ENCODE results near the gene WWC2.

- no peak for TF ChIP-seq ZNF777 (tag by site-specific recombination; IDR thresholded peaks at IDR 0.05; ENCODE audit: borderline replicate concordance)
- no peak for TF ChIP-seq ZBTB7A (tag by site-specific recombination; IDR thresholded peaks at IDR 0.05; ENCODE audit: low read depth)
- no peak for TF ChIP-seq ZNF529 (tag by site-specific recombination; IDR thresholded peaks at IDR 0.05; ENCODE audit: insufficient replicate concordance)
- TF ChIP-seq, protein P1, sequence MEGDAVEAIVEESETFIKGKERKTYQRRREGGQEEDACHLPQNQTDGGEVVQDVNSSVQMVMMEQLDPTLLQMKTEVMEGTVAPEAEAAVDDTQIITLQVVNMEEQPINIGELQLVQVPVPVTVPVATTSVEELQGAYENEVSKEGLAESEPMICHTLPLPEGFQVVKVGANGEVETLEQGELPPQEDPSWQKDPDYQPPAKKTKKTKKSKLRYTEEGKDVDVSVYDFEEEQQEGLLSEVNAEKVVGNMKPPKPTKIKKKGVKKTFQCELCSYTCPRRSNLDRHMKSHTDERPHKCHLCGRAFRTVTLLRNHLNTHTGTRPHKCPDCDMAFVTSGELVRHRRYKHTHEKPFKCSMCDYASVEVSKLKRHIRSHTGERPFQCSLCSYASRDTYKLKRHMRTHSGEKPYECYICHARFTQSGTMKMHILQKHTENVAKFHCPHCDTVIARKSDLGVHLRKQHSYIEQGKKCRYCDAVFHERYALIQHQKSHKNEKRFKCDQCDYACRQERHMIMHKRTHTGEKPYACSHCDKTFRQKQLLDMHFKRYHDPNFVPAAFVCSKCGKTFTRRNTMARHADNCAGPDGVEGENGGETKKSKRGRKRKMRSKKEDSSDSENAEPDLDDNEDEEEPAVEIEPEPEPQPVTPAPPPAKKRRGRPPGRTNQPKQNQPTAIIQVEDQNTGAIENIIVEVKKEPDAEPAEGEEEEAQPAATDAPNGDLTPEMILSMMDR (tag by site-specific recombination; IDR thresholded peaks at IDR 0.05), result no peak
- no peak for TF ChIP-seq ZNF76 (tag by site-specific recombination; IDR thresholded peaks at IDR 0.05; ENCODE audit: borderline replicate concordance, low read depth)
- TF ChIP-seq, protein P2, sequence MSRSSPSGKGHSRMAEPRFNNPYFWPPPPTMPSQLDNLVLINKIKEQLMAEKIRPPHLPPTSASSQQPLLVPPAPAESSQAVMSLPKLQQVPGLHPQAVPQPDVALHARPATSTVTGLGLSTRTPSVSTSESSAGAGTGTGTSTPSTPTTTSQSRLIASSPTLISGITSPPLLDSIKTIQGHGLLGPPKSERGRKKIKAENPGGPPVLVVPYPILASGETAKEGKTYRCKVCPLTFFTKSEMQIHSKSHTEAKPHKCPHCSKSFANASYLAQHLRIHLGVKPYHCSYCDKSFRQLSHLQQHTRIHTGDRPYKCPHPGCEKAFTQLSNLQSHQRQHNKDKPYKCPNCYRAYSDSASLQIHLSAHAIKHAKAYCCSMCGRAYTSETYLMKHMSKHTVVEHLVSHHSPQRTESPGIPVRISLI (tag by site-specific recombination; IDR thresholded peaks at IDR 0.05), result no peak
- TF ChIP-seq PATZ1 (tag by site-specific recombination; IDR thresholded peaks at IDR 0.05), result no peak
Observed at GRCh38 chr4:183264614-183265013, 165.6 kb downstream of the WWC2 start.
